Rectal smooth muscle tissue (tissue), 1 donor: ENCODE results near the gene NEMP1.

Experiments used
- H3K27ac ChIP-seq: one replicate; pipeline ENCODE4 v1.7.0; 2013; ENCODE audit warnings: low read depth, low read length, inconsistent platforms
- H3K27me3 ChIP-seq: one replicate; pipeline ENCODE4 v1.7.0; 2013; ENCODE audit warnings: low read length; ENCODE audit not compliant: control insufficient read depth, insufficient read depth
- H3K36me3 ChIP-seq: one replicate; pipeline ENCODE4 v1.7.0; 2013; ENCODE audit warnings: low read length; ENCODE audit not compliant: control insufficient read depth, insufficient read depth
- H3K4me1 ChIP-seq: one replicate; pipeline ENCODE4 v1.7.0; 2013; ENCODE audit warnings: low read length; ENCODE audit not compliant: control insufficient read depth, insufficient read depth
- H3K4me3 ChIP-seq: one replicate; pipeline ENCODE4 v1.7.0; 2013; ENCODE audit warnings: low read length
- H3K9ac ChIP-seq: one replicate; pipeline ENCODE4 v1.7.0; 2013; ENCODE audit warnings: low read length

Gene NEMP1

GRCh38 chr12:57103856-57104255 lies 25.3 kb upstream of the NEMP1 start:
- no peaks in the 10 kb centered on the region for H3K27me3 ChIP-seq
- H3K9ac ChIP-seq, result no peak overlapping the region
- H3K36me3 ChIP-seq, result peaks cover 32% of the 10 kb centered on the region
- no peak overlapping the region for H3K27ac ChIP-seq
- peaks cover 6% of the 10 kb centered on the region for H3K4me1 ChIP-seq
- H3K4me3 ChIP-seq, result no peak overlapping the region

- H3K27me3 ChIP-seq, result no peaks in the 10 kb centered on the region
- no peaks in the 10 kb centered on the region for H3K4me1 ChIP-seq
- no peak overlapping the region for H3K9ac ChIP-seq
- H3K36me3 ChIP-seq, result peaks cover 40% of the 10 kb centered on the region
- no peak overlapping the region for H3K4me3 ChIP-seq
- H3K27ac ChIP-seq, result no peak overlapping the region
Observed at GRCh38 chr12:57101892-57102695, 23.5 kb upstream of the NEMP1 start.

GRCh38 chr12:57099766-57100165 lies 21.2 kb upstream of the NEMP1 start:
- Histone ChIP-seq H3K27me3 (no peaks in the 10 kb centered on the region), H3K27ac (no peak overlapping the region), H3K36me3 (peaks cover 42% of the 10 kb centered on the region), H3K4me1 (peaks cover under 1% of the 10 kb centered on the region), H3K9ac (no peak overlapping the region), H3K4me3 (no peak overlapping the region)

- H3K9ac ChIP-seq, result no peak overlapping the region
- H3K4me3 ChIP-seq, result no peak overlapping the region
- no peak overlapping the region for H3K27ac ChIP-seq
- H3K27me3 ChIP-seq, result no peaks in the 10 kb centered on the region
- H3K36me3 ChIP-seq, result peaks cover 42% of the 10 kb centered on the region
- peaks cover 6% of the 10 kb centered on the region for H3K4me1 ChIP-seq
Observed at GRCh38 chr12:57099047-57099714, 20.6 kb upstream of the NEMP1 start.

GRCh38 chr12:57098546-57098945 lies 20.0 kb upstream of the NEMP1 start:
- no peak overlapping the region for H3K9ac ChIP-seq
- H3K4me1 ChIP-seq, result peaks cover 9% of the 10 kb centered on the region
- peaks cover 40% of the 10 kb centered on the region for H3K36me3 ChIP-seq
- no peak overlapping the region for H3K27ac ChIP-seq
- H3K4me3 ChIP-seq, result no peak overlapping the region
- H3K27me3 ChIP-seq, result no peaks in the 10 kb centered on the region

GRCh38 chr12:57097554-57097835 lies 18.9 kb upstream of the NEMP1 start:
- peaks cover 45% of the 10 kb centered on the region for H3K36me3 ChIP-seq
- H3K4me1 ChIP-seq, result peaks cover 18% of the 10 kb centered on the region
- H3K9ac ChIP-seq, result no peak overlapping the region
- no peak overlapping the region for H3K4me3 ChIP-seq
- H3K27me3 ChIP-seq, result no peaks in the 10 kb centered on the region
- no peak overlapping the region for H3K27ac ChIP-seq

- peaks cover 23% of the 10 kb centered on the region for H3K4me1 ChIP-seq
- no peak overlapping the region for H3K4me3 ChIP-seq
- H3K27ac ChIP-seq, result no peak overlapping the region
- H3K27me3 ChIP-seq, result no peaks in the 10 kb centered on the region
- peaks cover 50% of the 10 kb centered on the region for H3K36me3 ChIP-seq
- H3K9ac ChIP-seq, result no peak overlapping the region
Observed at GRCh38 chr12:57096748-57097553, 18.4 kb upstream of the NEMP1 start.

GRCh38 chr12:57096099-57096572 lies 17.5 kb upstream of the NEMP1 start:
- no peak overlapping the region for H3K27ac ChIP-seq
- H3K9ac ChIP-seq, result no peak overlapping the region
- peaks cover 31% of the 10 kb centered on the region for H3K4me1 ChIP-seq
- H3K4me3 ChIP-seq, result no peak overlapping the region
- H3K27me3 ChIP-seq, result no peaks in the 10 kb centered on the region
- H3K36me3 ChIP-seq, result peaks cover 56% of the 10 kb centered on the region

GRCh38 chr12:57095440-57095839 lies 16.8 kb upstream of the NEMP1 start:
- Histone ChIP-seq H3K36me3 (peaks cover 59% of the 10 kb centered on the region), H3K27me3 (no peaks in the 10 kb centered on the region), H3K4me1 (peaks cover 38% of the 10 kb centered on the region), H3K4me3 (no peak overlapping the region), H3K27ac (no peak overlapping the region), H3K9ac (no peak overlapping the region)

GRCh38 chr12:57094208-57095160 lies 15.9 kb upstream of the NEMP1 start:
- Histone ChIP-seq H3K4me1 (peaks cover 39% of the 10 kb centered on the region), H3K27ac (peak overlapping the region; percentile 70), H3K36me3 (peaks cover 54% of the 10 kb centered on the region), H3K4me3 (no peak overlapping the region), H3K9ac (no peak overlapping the region), H3K27me3 (no peaks in the 10 kb centered on the region)

- peak overlapping the region; percentile 40 for H3K4me3 ChIP-seq
- H3K4me1 ChIP-seq, result peaks cover 39% of the 10 kb centered on the region
- H3K36me3 ChIP-seq, result peaks cover 46% of the 10 kb centered on the region
- no peak overlapping the region for H3K9ac ChIP-seq
- H3K27me3 ChIP-seq, result no peaks in the 10 kb centered on the region
- H3K27ac ChIP-seq, result peak overlapping the region; percentile 70
Observed at GRCh38 chr12:57093415-57094207, 15.0 kb upstream of the NEMP1 start.
